Muscle of leg (tissue), 11 donors: Measurements from ENCODE around the gene PRDM9. TPM values are rescaled to one million over a fixed set of nuclear protein-coding genes. Genes with fewer than 3 reads are reported as not detected.
"Not testable (repeated sequence)": the region's sequence is repeated elsewhere in the genome, so short reads cannot be mapped to it uniquely, and the experiment has no call there.

Experiments
- DNase-seq: peaks from one replicate; pipeline ENCODE4 v3.0.0; 2013
- H3K27ac ChIP-seq: one replicate; pipeline ENCODE4 v1.5.1; 2013; ENCODE audit warnings: mild to moderate bottlenecking, low read length, control low read depth
- H3K27me3 ChIP-seq: one replicate; pipeline ENCODE4 v1.6.1; 2013; ENCODE audit warnings: low read length; ENCODE audit not compliant: control insufficient read depth, insufficient read depth
- H3K36me3 ChIP-seq: one replicate; pipeline ENCODE4 v1.6.1; 2013; ENCODE audit warnings: low read length; ENCODE audit not compliant: control insufficient read depth, insufficient read depth
- H3K4me1 ChIP-seq: one replicate; pipeline ENCODE4 v1.6.1; 2013; ENCODE audit warnings: low read length; ENCODE audit not compliant: control insufficient read depth, insufficient read depth
- H3K4me3 ChIP-seq: one replicate; pipeline ENCODE4 v1.5.1; 2013; ENCODE audit warnings: low read length, control low read depth
- H3K9me3 ChIP-seq: replicated peaks from 2 replicates; pipeline ENCODE4 v1.6.1; 2013; ENCODE audit warnings: low read depth, low read length; ENCODE audit not compliant: control insufficient read depth
- WGBS: methylation state at CpG from one replicate; pipeline ENCODE4 v1.1.5; 2013; ENCODE audit warnings: missing lambda C conversion rate; ENCODE audit not compliant: insufficient coverage; 5-methylcytosine and 5-hydroxymethylcytosine counted together
- polyA plus RNA-seq, 8 donors: library from polyadenylated mRNA; unstranded; fragments of 120-200 nt; gene quantifications; one replicate each; pipeline versions ENCODE4 v1.2.1 to v1.2.3, GENCODE V29; 2013; ENCODE audit warnings: inconsistent platforms in 1 of 8, low replicate concordance in 1 of 8; ENCODE audit not compliant: insufficient read length in 8 of 8, insufficient read depth in 1 of 8
- total RNA-seq: library from RNA; stranded (reverse); fragments of 120-200 nt; gene quantifications from one replicate; pipeline ENCODE4 v1.2.4, GENCODE V29; 2013

Gene PRDM9
- total and polyA plus RNA-seq, 9 donors: 0.04 TPM; not detected in 8

DNA sequence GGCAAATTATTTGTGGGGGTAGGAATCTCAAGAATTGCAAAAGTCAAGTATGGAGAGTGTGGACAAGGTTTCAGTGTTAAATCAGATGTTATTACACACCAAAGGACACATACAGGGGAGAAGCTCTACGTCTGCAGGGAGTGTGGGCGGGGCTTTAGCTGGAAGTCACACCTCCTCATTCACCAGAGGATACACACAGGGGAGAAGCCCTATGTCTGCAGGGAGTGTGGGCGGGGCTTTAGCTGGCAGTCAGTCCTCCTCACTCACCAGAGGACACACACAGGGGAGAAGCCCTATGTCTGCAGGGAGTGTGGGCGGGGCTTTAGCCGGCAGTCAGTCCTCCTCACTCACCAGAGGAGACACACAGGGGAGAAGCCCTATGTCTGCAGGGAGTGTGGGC lies 19.2 kb downstream of the PRDM9 start:
- not testable (repeated sequence) for H3K27ac ChIP-seq, H3K4me3 ChIP-seq, H3K9me3 ChIP-seq, DNase-seq, H3K36me3 ChIP-seq, H3K4me1 ChIP-seq, H3K27me3 ChIP-seq
- no CpG with 5 or more reads among the region's 5 CpGs for WGBS

DNA sequence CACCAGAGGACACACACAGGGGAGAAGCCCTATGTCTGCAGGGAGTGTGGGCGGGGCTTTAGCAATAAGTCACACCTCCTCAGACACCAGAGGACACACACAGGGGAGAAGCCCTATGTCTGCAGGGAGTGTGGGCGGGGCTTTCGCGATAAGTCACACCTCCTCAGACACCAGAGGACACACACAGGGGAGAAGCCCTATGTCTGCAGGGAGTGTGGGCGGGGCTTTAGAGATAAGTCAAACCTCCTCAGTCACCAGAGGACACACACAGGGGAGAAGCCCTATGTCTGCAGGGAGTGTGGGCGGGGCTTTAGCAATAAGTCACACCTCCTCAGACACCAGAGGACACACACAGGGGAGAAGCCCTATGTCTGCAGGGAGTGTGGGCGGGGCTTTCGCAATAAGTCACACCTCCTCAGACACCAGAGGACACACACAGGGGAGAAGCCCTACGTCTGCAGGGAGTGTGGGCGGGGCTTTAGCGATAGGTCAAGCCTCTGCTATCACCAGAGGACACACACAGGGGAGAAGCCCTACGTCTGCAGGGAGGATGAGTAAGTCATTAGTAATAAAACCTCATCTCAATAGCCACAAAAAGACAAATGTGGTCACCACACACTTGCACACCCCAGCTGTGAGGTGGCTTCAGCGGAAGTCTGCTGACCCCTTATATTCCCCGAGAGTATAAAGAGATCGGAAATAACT lies 20.0 kb downstream of the PRDM9 start:
- not testable (repeated sequence) for H3K27me3 ChIP-seq, H3K36me3 ChIP-seq, H3K27ac ChIP-seq, H3K4me1 ChIP-seq, H3K4me3 ChIP-seq, DNase-seq, H3K9me3 ChIP-seq
- WGBS: no CpG with 5 or more reads among the region's 15 CpGs

DNA sequence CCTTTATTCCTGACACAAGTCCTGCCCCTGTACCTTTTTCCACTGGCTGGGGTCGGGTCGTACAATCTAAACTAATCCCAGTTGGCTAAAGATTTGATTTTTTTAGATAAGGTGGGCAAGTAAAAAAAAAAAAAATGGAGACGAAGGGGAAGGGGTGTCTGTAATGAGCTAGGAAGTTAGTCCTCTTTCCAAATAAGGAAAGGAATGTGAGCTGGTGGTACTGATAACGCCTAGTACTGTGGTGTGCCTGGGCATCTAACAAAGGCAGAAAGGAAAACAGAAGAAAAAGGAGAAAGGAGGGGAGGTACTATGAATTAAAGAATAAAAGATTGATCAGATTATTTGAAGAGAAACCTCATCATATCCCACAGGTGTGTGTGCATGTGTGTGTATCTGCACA lies 21.3 kb downstream of the PRDM9 start:
- no peaks in the 10 kb centered on the region for H3K4me1 ChIP-seq
- H3K27ac ChIP-seq: no peak overlapping the region
- 48% methylated on average over 2 of the region's 4 CpGs for WGBS
- no peak for DNase-seq
- no peak overlapping the region for H3K4me3 ChIP-seq
- H3K27me3 ChIP-seq: no peaks in the 10 kb centered on the region
- no peaks in the 10 kb centered on the region for H3K9me3 ChIP-seq
- H3K36me3 ChIP-seq: no peaks in the 10 kb centered on the region

DNA sequence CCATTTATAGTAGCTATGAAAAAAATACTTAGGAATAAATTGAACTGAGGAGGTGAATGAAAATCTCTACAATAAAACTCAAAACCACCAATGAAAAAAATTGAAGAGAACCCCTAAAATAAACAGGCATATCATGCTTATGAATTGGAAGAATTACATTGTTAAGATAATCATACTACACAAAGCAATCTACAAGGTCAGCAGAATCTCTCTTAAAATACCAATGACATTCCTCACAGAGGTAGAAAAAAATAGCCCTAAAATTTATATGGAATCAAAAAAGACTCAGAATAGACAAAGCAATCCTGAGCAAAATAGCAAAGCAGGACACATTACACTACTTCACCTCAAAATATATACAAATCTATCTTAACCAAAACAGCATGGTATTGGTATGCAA lies 23.2 kb downstream of the PRDM9 start:
- no peak overlapping the region for H3K27ac ChIP-seq
- no peaks in the 10 kb centered on the region for H3K4me1 ChIP-seq
- H3K27me3 ChIP-seq: no peaks in the 10 kb centered on the region
- H3K36me3 ChIP-seq: no peaks in the 10 kb centered on the region
- no peaks in the 10 kb centered on the region for H3K9me3 ChIP-seq
- DNase-seq: no peak
- no peak overlapping the region for H3K4me3 ChIP-seq

DNA sequence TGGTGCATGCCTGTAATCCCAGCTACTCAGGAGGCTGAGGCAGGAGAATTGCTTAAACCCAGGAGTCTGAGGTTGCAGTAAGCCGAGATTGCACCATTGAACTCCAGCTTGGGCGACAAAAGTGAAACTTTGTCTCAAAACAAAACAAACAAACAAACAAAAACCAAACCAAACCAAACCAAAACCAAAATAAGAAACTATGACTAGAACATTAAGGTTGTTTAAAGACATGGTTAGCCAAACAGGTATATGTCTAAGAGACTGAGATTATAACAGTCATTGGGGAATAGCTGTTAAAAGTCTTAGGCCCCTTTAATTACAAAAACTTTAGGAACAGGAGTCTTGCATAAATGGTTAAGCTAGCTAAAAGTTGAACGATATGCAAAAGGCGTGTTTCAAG lies 63.6 kb downstream of the PRDM9 start:
- WGBS: no CpG with 5 or more reads among the region's 4 CpGs
- H3K27me3 ChIP-seq: no peaks in the 10 kb centered on the region
- no peak overlapping the region for H3K27ac ChIP-seq
- no peaks in the 10 kb centered on the region for H3K36me3 ChIP-seq
- DNase-seq: no peak
- H3K4me1 ChIP-seq: no peaks in the 10 kb centered on the region
- H3K4me3 ChIP-seq: no peak overlapping the region
- H3K9me3 ChIP-seq: peaks cover 2% of the 10 kb centered on the region
